ENCODE results near the gene ESF1.

- TF ChIP-seq CTCF (conservative IDR thresholded peaks at IDR 0.05) (no peak), EZH2 (IDR thresholded peaks at IDR 0.05; ENCODE audit: low read depth) (no peak)
Observed at GRCh38 chr20:13665709-13666395, 118.9 kb downstream of the ESF1 start.
